HEK293 (cell line): ENCODE results near the gene TYRO3.

Experiments
- AEBP2 ChIP-seq: fragments of 450-650 bp; formaldehyde crosslinking; IDR thresholded peaks from 2 replicates; pipeline ENCODE4 v1.5.1; 2016; ENCODE audit warnings: missing biosample characterization, missing genetic modification characterization, borderline replicate concordance
- BCL11A ChIP-seq: fragments of 450-650 bp; formaldehyde crosslinking; IDR thresholded peaks from 2 replicates; pipeline ENCODE4 v1.5.1; 2016; ENCODE audit warnings: low read depth, missing biosample characterization, missing genetic modification characterization
- KLF17 ChIP-seq: fragments of 450-650 bp; formaldehyde crosslinking; IDR thresholded peaks from 2 replicates; pipeline ENCODE4 v1.5.1; 2016; ENCODE audit warnings: missing biosample characterization, missing genetic modification characterization
- KLF7 ChIP-seq: fragments of 450-650 bp; formaldehyde crosslinking; IDR thresholded peaks from 2 replicates; pipeline ENCODE4 v1.5.1; 2016; ENCODE audit warnings: missing biosample characterization, missing genetic modification characterization, borderline replicate concordance
- SETDB1 ChIP-seq: IDR thresholded peaks from one replicate; pipeline ENCODE4 v1.6.1; 2017; ENCODE audit warnings: mild to moderate bottlenecking, low read length, moderate library complexity, mixed read lengths; ENCODE audit not compliant: insufficient read length
- SP7 ChIP-seq: fragments of 450-650 bp; formaldehyde crosslinking; IDR thresholded peaks from 2 replicates; pipeline ENCODE4 v1.5.1; 2016; ENCODE audit warnings: missing biosample characterization, missing genetic modification characterization
- ZEB2 ChIP-seq: fragments of 450-650 bp; formaldehyde crosslinking; IDR thresholded peaks from 2 replicates; pipeline ENCODE4 v1.5.1; 2016; ENCODE audit warnings: missing biosample characterization, missing genetic modification characterization
- ZFHX2 ChIP-seq: fragments of 450-650 bp; formaldehyde crosslinking; conservative IDR thresholded peaks from 2 replicates; pipeline ENCODE4 v1.5.1; 2016; ENCODE audit warnings: missing biosample characterization, missing genetic modification characterization
- ZFP37 ChIP-seq: fragments of 450-650 bp; formaldehyde crosslinking; IDR thresholded peaks from 2 replicates; pipeline ENCODE4 v1.5.1; 2016; ENCODE audit warnings: missing biosample characterization, missing genetic modification characterization
- ZNF2 ChIP-seq: fragments of 450-650 bp; formaldehyde crosslinking; IDR thresholded peaks from 2 replicates; pipeline ENCODE4 v1.5.1; 2016; ENCODE audit warnings: missing biosample characterization, missing genetic modification characterization
- ZNF214 ChIP-seq: fragments of 450-650 bp; formaldehyde crosslinking; IDR thresholded peaks from 2 replicates; pipeline ENCODE4 v1.5.1; 2017; ENCODE audit warnings: missing biosample characterization, mild to moderate bottlenecking, missing genetic modification characterization, borderline replicate concordance
- ZNF341 ChIP-seq: fragments of 450-650 bp; formaldehyde crosslinking; IDR thresholded peaks from 2 replicates; pipeline ENCODE4; 2016; ENCODE audit warnings: low read depth, missing biosample characterization, missing genetic modification characterization
- ZNF423 ChIP-seq: fragments of 450-650 bp; formaldehyde crosslinking; IDR thresholded peaks from 2 replicates; pipeline ENCODE4 v1.5.1; 2016; ENCODE audit warnings: missing biosample characterization, missing genetic modification characterization
- ZNF48 ChIP-seq: fragments of 450-650 bp; formaldehyde crosslinking; IDR thresholded peaks from 2 replicates; pipeline ENCODE4 v1.5.1; 2016; ENCODE audit warnings: missing biosample characterization, missing genetic modification characterization
- ZNF518A ChIP-seq: fragments of 450-650 bp; formaldehyde crosslinking; conservative IDR thresholded peaks from 2 replicates; pipeline ENCODE4 v1.5.1; 2016; ENCODE audit warnings: low read depth, missing biosample characterization, missing genetic modification characterization
- ZNF558 ChIP-seq: fragments of 450-650 bp; formaldehyde crosslinking; IDR thresholded peaks from 2 replicates; pipeline ENCODE4 v1.5.1; 2016; ENCODE audit warnings: missing biosample characterization, missing genetic modification characterization
- ZNF610 ChIP-seq: fragments of 450-650 bp; formaldehyde crosslinking; IDR thresholded peaks from 2 replicates; pipeline ENCODE4 v1.5.1; 2016; ENCODE audit warnings: missing biosample characterization, missing genetic modification characterization, borderline replicate concordance
- ZNF747 ChIP-seq: fragments of 450-650 bp; formaldehyde crosslinking; IDR thresholded peaks from 2 replicates; pipeline ENCODE4 v1.5.1; 2016; ENCODE audit warnings: missing biosample characterization, missing genetic modification characterization
- ZNF76 ChIP-seq: fragments of 450-650 bp; formaldehyde crosslinking; IDR thresholded peaks from 2 replicates; pipeline ENCODE4; 2016; ENCODE audit warnings: low read depth, missing biosample characterization, missing genetic modification characterization, borderline replicate concordance
- TF ChIP-seq, protein P1 (sequence below): fragments of 450-650 bp; formaldehyde crosslinking; IDR thresholded peaks from 2 replicates; pipeline ENCODE4 v1.5.1; 2016; ENCODE audit warnings: missing biosample characterization, missing genetic modification characterization
- TF ChIP-seq, protein P2 (sequence below): fragments of 450-650 bp; formaldehyde crosslinking; IDR thresholded peaks from 2 replicates; pipeline ENCODE4 v1.5.1; 2016; ENCODE audit warnings: missing biosample characterization, missing genetic modification characterization
- TF ChIP-seq, protein P3 (sequence below): fragments of 450-650 bp; formaldehyde crosslinking; IDR thresholded peaks from 2 replicates; pipeline ENCODE4 v1.5.1; 2016; ENCODE audit warnings: missing biosample characterization, missing genetic modification characterization

TYRO3 gene

GRCh38 chr15:41621200-41622193 lies 62.5 kb downstream of the TYRO3 start (continued):
- TF ChIP-seq, protein P1, sequence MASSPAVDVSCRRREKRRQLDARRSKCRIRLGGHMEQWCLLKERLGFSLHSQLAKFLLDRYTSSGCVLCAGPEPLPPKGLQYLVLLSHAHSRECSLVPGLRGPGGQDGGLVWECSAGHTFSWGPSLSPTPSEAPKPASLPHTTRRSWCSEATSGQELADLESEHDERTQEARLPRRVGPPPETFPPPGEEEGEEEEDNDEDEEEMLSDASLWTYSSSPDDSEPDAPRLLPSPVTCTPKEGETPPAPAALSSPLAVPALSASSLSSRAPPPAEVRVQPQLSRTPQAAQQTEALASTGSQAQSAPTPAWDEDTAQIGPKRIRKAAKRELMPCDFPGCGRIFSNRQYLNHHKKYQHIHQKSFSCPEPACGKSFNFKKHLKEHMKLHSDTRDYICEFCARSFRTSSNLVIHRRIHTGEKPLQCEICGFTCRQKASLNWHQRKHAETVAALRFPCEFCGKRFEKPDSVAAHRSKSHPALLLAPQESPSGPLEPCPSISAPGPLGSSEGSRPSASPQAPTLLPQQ (tag by site-specific recombination) = peak; percentile 77
- peak; percentile 70 for TF ChIP-seq SETDB1
- TF ChIP-seq AEBP2 = 0 out of 2 replicates have a peak, but pooled peaks have one; percentile 6
- peak; percentile 38; the same call in 1 of the 2 replicates for TF ChIP-seq KLF7 (tag by site-specific recombination)
- peak; percentile 94 for TF ChIP-seq ZEB2
- TF ChIP-seq ZNF341 = peak; percentile 17; the same call in 1 of the 2 replicates
- TF ChIP-seq ZNF423 (tag by site-specific recombination) = peak; percentile 100
- peak; percentile 47; the same call in 1 of the 2 replicates for TF ChIP-seq KLF17 (tag by site-specific recombination)
- peak; percentile 97 for TF ChIP-seq ZNF76 (tag by site-specific recombination)
- TF ChIP-seq, protein P2, sequence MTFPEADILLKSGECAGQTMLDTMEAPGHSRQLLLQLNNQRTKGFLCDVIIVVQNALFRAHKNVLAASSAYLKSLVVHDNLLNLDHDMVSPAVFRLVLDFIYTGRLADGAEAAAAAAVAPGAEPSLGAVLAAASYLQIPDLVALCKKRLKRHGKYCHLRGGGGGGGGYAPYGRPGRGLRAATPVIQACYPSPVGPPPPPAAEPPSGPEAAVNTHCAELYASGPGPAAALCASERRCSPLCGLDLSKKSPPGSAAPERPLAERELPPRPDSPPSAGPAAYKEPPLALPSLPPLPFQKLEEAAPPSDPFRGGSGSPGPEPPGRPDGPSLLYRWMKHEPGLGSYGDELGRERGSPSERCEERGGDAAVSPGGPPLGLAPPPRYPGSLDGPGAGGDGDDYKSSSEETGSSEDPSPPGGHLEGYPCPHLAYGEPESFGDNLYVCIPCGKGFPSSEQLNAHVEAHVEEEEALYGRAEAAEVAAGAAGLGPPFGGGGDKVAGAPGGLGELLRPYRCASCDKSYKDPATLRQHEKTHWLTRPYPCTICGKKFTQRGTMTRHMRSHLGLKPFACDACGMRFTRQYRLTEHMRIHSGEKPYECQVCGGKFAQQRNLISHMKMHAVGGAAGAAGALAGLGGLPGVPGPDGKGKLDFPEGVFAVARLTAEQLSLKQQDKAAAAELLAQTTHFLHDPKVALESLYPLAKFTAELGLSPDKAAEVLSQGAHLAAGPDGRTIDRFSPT = peak; percentile 97
- no peak for TF ChIP-seq ZNF214
- TF ChIP-seq SP7 (tag by site-specific recombination) = peak; percentile 47
- no peak for TF ChIP-seq ZFP37 (tag by site-specific recombination)
- TF ChIP-seq ZNF518A (tag by site-specific recombination) = no peak
- peak; percentile 8; the same call in 1 of the 2 replicates for TF ChIP-seq ZNF2 (tag by site-specific recombination)
- TF ChIP-seq ZNF48 (tag by site-specific recombination) = no peak
- TF ChIP-seq ZNF558 (tag by site-specific recombination) = no peak
- TF ChIP-seq, protein P3, sequence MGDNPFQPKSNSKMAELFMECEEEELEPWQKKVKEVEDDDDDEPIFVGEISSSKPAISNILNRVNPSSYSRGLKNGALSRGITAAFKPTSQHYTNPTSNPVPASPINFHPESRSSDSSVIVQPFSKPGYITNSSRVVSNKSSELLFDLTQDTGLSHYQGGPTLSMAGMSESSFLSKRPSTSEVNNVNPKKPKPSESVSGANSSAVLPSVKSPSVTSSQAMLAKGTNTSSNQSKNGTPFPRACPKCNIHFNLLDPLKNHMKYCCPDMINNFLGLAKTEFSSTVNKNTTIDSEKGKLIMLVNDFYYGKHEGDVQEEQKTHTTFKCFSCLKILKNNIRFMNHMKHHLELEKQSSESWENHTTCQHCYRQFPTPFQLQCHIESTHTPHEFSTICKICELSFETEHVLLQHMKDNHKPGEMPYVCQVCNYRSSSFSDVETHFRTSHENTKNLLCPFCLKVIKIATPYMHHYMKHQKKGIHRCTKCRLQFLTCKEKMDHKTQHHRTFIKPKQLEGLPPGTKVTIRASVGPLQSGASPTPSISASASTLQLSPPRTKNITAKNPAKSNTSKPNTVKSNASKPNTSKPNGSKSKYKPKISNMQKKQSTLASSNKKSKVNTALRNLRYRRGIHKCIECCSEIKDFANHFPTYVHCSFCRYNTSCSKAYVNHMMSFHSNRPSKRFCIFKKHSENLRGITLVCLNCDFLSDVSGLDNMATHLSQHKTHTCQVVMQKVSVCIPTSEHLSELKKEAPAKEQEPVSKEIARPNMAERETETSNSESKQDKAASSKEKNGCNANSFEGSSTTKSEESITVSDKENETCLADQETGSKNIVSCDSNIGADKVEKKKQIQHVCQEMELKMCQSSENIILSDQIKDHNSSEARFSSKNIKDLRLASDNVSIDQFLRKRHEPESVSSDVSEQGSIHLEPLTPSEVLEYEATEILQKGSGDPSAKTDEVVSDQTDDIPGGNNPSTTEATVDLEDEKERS (tag by site-specific recombination) = no peak
- TF ChIP-seq BCL11A = 0 out of 2 replicates have a peak, but pooled peaks have one; percentile 19
- peak; percentile 78 for TF ChIP-seq ZNF610 (tag by site-specific recombination)
- peak; percentile 88 for TF ChIP-seq ZFHX2 (tag by site-specific recombination)
- TF ChIP-seq ZNF747 (tag by site-specific recombination) = no peak
